ENCODE data around the gene HYAL1.
"Not testable (repeated sequence)": the region's sequence is repeated elsewhere in the genome, so short reads cannot be mapped to it uniquely, and the experiment has no call there.

HYAL1 gene

DNA sequence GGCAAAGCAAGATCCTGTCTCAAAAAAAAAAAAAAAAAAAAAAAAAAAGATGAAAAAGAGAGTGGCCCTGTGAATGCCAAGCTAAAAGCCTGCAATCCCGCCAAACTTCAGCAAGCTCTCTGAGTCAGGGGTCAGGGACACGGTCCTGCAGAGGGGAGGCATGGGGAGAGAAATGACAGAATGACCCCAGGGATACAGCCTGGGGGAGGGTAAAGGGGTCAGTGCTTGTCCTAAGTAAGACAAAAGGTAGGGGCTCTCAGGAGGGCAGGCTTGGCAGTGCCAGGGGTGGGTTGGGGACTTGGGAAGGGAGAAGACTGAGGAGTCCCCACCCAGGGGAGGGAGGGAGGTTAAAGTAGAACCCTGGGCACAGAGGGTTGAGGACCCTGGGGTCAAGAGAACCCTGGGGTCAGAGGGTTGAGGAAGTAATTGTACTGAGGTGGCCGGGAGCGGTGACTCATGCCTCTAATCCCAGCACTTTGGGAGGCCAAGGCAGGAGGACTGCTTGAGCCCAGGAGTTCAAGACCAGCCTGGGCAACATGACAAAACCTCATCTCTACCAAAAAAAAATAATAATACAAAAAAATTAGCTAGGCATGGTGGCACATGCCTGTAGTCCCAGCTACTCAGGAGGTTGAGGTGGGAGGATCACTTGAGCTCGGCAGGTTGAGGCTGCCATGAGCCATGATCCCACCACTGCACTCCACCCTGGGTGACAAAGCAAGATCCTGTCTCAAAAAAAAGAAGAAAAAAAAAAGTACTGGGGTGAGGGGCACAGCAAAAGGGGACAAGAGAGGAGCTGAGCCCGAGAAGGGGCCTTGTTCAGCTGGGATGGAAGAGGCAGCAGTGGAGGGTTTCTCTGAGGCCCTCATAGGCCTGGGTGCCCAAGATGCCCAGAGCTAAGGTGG, 39.6 kb downstream of the HYAL1 start:
- peaks cover 13% of the 10 kb centered on the region for H3K4me1 ChIP-seq (ENCODE audit: insufficient read depth, low read length, poor library complexity, severe bottlenecking)

GRCh38 chr3:50262778-50263177, 40.6 kb downstream of the HYAL1 start:
- Histone ChIP-seq H3K79me2 (ENCODE audit: insufficient read depth, low read length) (peaks cover 12% of the 10 kb centered on the region; the same call in 1 of the 2 replicates), H3K9me2 (replicated peaks; ENCODE audit: low read depth, low read length) (no peaks in the 10 kb centered on the region), H4K20me1 (ENCODE audit: insufficient read depth, low read length, poor library complexity, severe bottlenecking) (peaks cover 2% of the 10 kb centered on the region), H3F3A (ENCODE audit: low read depth) (peaks cover 4% of the 10 kb centered on the region; the same call in 1 of the 2 replicates), H3K36me3 (ENCODE audit: insufficient read depth, low read length) (peaks cover 17% of the 10 kb centered on the region; the same call in 1 of the 2 replicates), H3K9ac (ENCODE audit: low read depth, low read length, poor library complexity, severe bottlenecking) (no peak overlapping the region), H3K4me3 (ENCODE audit: low read length, poor library complexity, severe bottlenecking) (no peak overlapping the region), H2AFZ (ENCODE audit: low read length) (no peak overlapping the region), H3K9me3 (ENCODE audit: insufficient read depth, low read depth, low read length) (no peaks in the 10 kb centered on the region), H3K4me1 (ENCODE audit: insufficient read depth, low read length, poor library complexity, severe bottlenecking) (peaks cover 13% of the 10 kb centered on the region), H3K27me3 (ENCODE audit: insufficient read depth, low read length, poor library complexity, severe bottlenecking) (no peaks in the 10 kb centered on the region), H3K4me2 (ENCODE audit: low read depth, low read length, poor library complexity, severe bottlenecking) (no peak overlapping the region)
- TF ChIP-seq, protein P1, sequence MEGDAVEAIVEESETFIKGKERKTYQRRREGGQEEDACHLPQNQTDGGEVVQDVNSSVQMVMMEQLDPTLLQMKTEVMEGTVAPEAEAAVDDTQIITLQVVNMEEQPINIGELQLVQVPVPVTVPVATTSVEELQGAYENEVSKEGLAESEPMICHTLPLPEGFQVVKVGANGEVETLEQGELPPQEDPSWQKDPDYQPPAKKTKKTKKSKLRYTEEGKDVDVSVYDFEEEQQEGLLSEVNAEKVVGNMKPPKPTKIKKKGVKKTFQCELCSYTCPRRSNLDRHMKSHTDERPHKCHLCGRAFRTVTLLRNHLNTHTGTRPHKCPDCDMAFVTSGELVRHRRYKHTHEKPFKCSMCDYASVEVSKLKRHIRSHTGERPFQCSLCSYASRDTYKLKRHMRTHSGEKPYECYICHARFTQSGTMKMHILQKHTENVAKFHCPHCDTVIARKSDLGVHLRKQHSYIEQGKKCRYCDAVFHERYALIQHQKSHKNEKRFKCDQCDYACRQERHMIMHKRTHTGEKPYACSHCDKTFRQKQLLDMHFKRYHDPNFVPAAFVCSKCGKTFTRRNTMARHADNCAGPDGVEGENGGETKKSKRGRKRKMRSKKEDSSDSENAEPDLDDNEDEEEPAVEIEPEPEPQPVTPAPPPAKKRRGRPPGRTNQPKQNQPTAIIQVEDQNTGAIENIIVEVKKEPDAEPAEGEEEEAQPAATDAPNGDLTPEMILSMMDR (conservative IDR thresholded peaks at IDR 0.05; ENCODE audit: low read length) = no peak
- TF ChIP-seq EZH2phosphoT487 (IDR thresholded peaks at IDR 0.05; ENCODE audit: borderline replicate concordance) = no peak

More for the DNA sequence above, 39.6 kb downstream of the HYAL1 start:
- H4K20me1 ChIP-seq (ENCODE audit: insufficient read depth, low read length, poor library complexity, severe bottlenecking) = no peaks in the 10 kb centered on the region
- H3K4me3 ChIP-seq (ENCODE audit: low read length, poor library complexity, severe bottlenecking) = no peak overlapping the region
- H3K4me2 ChIP-seq (ENCODE audit: low read depth, low read length, poor library complexity, severe bottlenecking) = no peak overlapping the region
- no peak overlapping the region for H2AFZ ChIP-seq (ENCODE audit: low read length)
- H3K9me2 ChIP-seq (replicated peaks; ENCODE audit: low read depth, low read length) = no peaks in the 10 kb centered on the region
- TF ChIP-seq EZH2phosphoT487 (IDR thresholded peaks at IDR 0.05; ENCODE audit: borderline replicate concordance) = no peak
- TF ChIP-seq, protein P1 (conservative IDR thresholded peaks at IDR 0.05; ENCODE audit: low read length) = no peak
- no peaks in the 10 kb centered on the region for H3K27me3 ChIP-seq (ENCODE audit: insufficient read depth, low read length, poor library complexity, severe bottlenecking)
- H3F3A ChIP-seq (ENCODE audit: low read depth) = peaks cover 4% of the 10 kb centered on the region; the same call in 1 of the 2 replicates
- H3K9ac ChIP-seq (ENCODE audit: low read depth, low read length, poor library complexity, severe bottlenecking) = no peak overlapping the region
- H3K9me3 ChIP-seq (ENCODE audit: insufficient read depth, low read depth, low read length) = no peaks in the 10 kb centered on the region
- peaks cover 8% of the 10 kb centered on the region; the same call in 1 of the 2 replicates for H3K36me3 ChIP-seq (ENCODE audit: insufficient read depth, low read length)
- H3K79me2 ChIP-seq (ENCODE audit: insufficient read depth, low read length) = peaks cover 12% of the 10 kb centered on the region; the same call in 1 of the 2 replicates

- H3F3A ChIP-seq (ENCODE audit: low read depth); H2AFZ ChIP-seq (ENCODE audit: low read length); H3K9ac ChIP-seq (ENCODE audit: low read depth, low read length, poor library complexity, severe bottlenecking); H3K4me2 ChIP-seq (ENCODE audit: low read depth, low read length, poor library complexity, severe bottlenecking); H3K27me3 ChIP-seq (ENCODE audit: insufficient read depth, low read length, poor library complexity, severe bottlenecking); H3K9me2 ChIP-seq (replicated peaks; ENCODE audit: low read depth, low read length); H4K20me1 ChIP-seq (ENCODE audit: insufficient read depth, low read length, poor library complexity, severe bottlenecking); H3K9me3 ChIP-seq (ENCODE audit: insufficient read depth, low read depth, low read length); H3K4me3 ChIP-seq (ENCODE audit: low read length, poor library complexity, severe bottlenecking): not testable (repeated sequence)
- Histone ChIP-seq H3K36me3 (ENCODE audit: insufficient read depth, low read length) (peaks cover 23% of the 10 kb centered on the region; the same call in 1 of the 2 replicates), H3K79me2 (ENCODE audit: insufficient read depth, low read length) (peaks cover 12% of the 10 kb centered on the region; the same call in 1 of the 2 replicates), H3K4me1 (ENCODE audit: insufficient read depth, low read length, poor library complexity, severe bottlenecking) (peaks cover 13% of the 10 kb centered on the region)
These were observed 41.2 kb downstream of the HYAL1 start for GRCh38 chr3:50262200-50262599.
